Measurements from ENCODE around the gene OR6X1.
"Not testable (repeated sequence)": the region's sequence is repeated elsewhere in the genome, so short reads cannot be mapped to it uniquely, and the experiment has no call there.

Gene OR6X1

DNA sequence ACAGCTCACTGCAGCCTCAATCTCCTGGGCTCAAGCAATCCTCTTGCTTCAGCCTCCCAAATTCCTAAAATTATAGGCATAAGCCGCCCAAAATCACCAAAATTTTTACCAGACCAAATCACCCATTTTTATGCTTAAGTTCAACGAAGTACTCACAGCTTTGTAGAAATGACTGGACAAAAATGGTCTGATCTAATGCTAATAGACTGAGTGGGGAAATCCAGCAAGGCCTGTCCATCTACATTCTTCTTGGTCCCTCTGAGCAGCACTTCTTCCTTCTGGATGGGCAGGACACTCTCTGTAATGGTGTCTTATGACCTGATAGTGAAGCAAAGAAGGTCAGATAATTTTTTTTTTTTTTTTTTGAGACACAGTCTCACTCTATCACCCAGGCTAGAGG, 18.7 kb upstream of the OR6X1 start:
- H3K9me3 ChIP-seq (ENCODE audit: control insufficient read depth, insufficient read depth, low read length), result no peaks in the 10 kb centered on the region
- H3K36me3 ChIP-seq (ENCODE audit: insufficient read depth, low read length), result no peaks in the 10 kb centered on the region; the same call in 1 of the 2 replicates
- H3K4me1 ChIP-seq (ENCODE audit: insufficient read depth, low read length), result peaks cover 34% of the 10 kb centered on the region
- no peak overlapping the region for H3K9ac ChIP-seq (ENCODE audit: low read depth, low read length)

GRCh38 chr11:123771664-123772063, 17.3 kb upstream of the OR6X1 start:
- H3K9me3 ChIP-seq (ENCODE audit: control insufficient read depth, insufficient read depth, low read length), result no peaks in the 10 kb centered on the region
- peaks cover 22% of the 10 kb centered on the region for H3K4me1 ChIP-seq (ENCODE audit: insufficient read depth, low read length)
- no peak overlapping the region for H3K9ac ChIP-seq (ENCODE audit: low read depth, low read length)
- H3K36me3 ChIP-seq (ENCODE audit: insufficient read depth, low read length), result no peaks in the 10 kb centered on the region; the same call in 1 of the 2 replicates

DNA sequence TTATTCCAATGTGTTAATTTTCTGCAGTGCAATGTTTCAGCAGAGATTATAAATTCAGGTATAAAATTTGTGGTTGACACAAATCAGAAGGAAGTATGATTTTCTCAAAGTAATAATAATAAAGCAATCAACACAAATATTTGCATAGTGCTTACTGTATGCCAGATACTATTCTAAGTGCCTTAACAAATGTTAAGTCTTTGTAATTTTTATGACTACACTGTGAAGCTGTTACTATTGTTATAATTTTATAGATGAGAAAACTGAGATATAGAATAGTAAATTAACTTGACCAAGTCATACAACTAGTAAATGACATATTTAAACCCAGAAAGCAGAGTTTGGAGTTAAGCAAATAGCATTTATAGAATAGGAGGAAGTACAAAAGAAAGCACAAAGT, 16.4 kb upstream of the OR6X1 start:
- peaks cover 16% of the 10 kb centered on the region for H3K4me1 ChIP-seq (ENCODE audit: insufficient read depth, low read length)
- H3K36me3 ChIP-seq (ENCODE audit: insufficient read depth, low read length), result no peaks in the 10 kb centered on the region; the same call in 1 of the 2 replicates
- H3K9ac ChIP-seq (ENCODE audit: low read depth, low read length), result no peak overlapping the region
- no peaks in the 10 kb centered on the region for H3K9me3 ChIP-seq (ENCODE audit: control insufficient read depth, insufficient read depth, low read length)

- H3K9ac ChIP-seq (ENCODE audit: low read depth, low read length), result no peak overlapping the region
- no peaks in the 10 kb centered on the region for H3K4me1 ChIP-seq (ENCODE audit: insufficient read depth, low read length)
- H3K36me3 ChIP-seq (ENCODE audit: insufficient read depth, low read length), result no peaks in the 10 kb centered on the region; the same call in 1 of the 2 replicates
- peaks cover 8% of the 10 kb centered on the region; the same call in 1 of the 2 replicates for H3K9me3 ChIP-seq (ENCODE audit: control insufficient read depth, insufficient read depth, low read length)
Observed at GRCh38 chr11:123765601-123766000, 11.3 kb upstream of the OR6X1 start.

GRCh38 chr11:123762422-123762821, 8.1 kb upstream of the OR6X1 start:
- no peak overlapping the region for H3K9ac ChIP-seq (ENCODE audit: low read depth, low read length)
- H3K36me3 ChIP-seq (ENCODE audit: insufficient read depth, low read length), result no peaks in the 10 kb centered on the region
- peaks cover 8% of the 10 kb centered on the region; the same call in 1 of the 2 replicates for H3K9me3 ChIP-seq (ENCODE audit: control insufficient read depth, insufficient read depth, low read length)
- no peaks in the 10 kb centered on the region for H3K4me1 ChIP-seq (ENCODE audit: insufficient read depth, low read length)

DNA sequence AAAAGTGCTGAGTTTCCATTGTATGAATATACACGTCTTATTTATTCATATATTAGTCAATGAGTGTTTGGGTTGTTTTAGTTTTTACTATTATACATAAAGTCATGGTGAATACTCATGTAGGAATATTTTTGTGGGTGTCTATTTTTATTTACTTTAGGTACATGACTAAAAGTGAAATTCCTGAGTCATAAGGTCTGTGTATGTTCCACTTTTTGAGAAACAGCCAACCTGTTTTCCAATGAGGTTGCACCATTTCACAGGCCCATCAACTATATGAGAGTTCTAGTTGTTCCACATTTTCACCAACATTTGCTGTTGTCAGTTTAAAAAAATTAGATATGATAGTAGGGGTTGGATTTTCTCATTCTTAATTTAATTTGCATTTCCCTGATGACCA, 6.6 kb upstream of the OR6X1 start:
- no peaks in the 10 kb centered on the region for H3K36me3 ChIP-seq (ENCODE audit: insufficient read depth, low read length)
- no peaks in the 10 kb centered on the region; the same call in 1 of the 2 replicates for H3K4me1 ChIP-seq (ENCODE audit: insufficient read depth, low read length)
- H3K9me3 ChIP-seq (ENCODE audit: control insufficient read depth, insufficient read depth, low read length), result peaks cover 8% of the 10 kb centered on the region; the same call in 1 of the 2 replicates
- no peak overlapping the region for H3K9ac ChIP-seq (ENCODE audit: low read depth, low read length)

DNA sequence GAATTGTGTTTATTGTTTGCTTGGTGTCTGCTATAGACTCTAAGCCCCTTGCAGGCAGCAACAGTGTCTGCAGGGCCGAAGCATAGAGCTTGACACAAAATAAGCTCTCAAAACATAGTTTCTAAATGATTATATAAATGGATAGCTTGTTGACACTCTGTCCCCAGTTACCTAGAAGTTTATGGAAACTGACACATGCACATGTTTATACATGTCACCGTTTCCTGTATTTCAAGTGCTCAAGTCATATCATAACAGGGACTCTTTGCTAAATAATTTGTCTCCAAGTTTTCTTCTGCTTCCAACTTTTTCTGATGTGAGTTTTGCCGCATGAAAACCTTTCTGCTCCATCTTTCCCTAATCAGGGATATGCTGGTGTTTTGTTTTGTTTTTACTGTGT, 3.7 kb upstream of the OR6X1 start:
- H3K9ac ChIP-seq (ENCODE audit: low read depth, low read length), result no peak overlapping the region
- H3K9me3 ChIP-seq (ENCODE audit: control insufficient read depth, insufficient read depth, low read length), result peaks cover 8% of the 10 kb centered on the region; the same call in 1 of the 2 replicates
- no peaks in the 10 kb centered on the region; the same call in 1 of the 2 replicates for H3K4me1 ChIP-seq (ENCODE audit: insufficient read depth, low read length)
- H3K36me3 ChIP-seq (ENCODE audit: insufficient read depth, low read length), result no peaks in the 10 kb centered on the region

- no peaks in the 10 kb centered on the region for H3K36me3 ChIP-seq (ENCODE audit: insufficient read depth, low read length)
- H3K9me3 ChIP-seq (ENCODE audit: control insufficient read depth, insufficient read depth, low read length), result no peaks in the 10 kb centered on the region
- H3K9ac ChIP-seq (ENCODE audit: low read depth, low read length), result no peak overlapping the region
- no peaks in the 10 kb centered on the region; the same call in 1 of the 2 replicates for H3K4me1 ChIP-seq (ENCODE audit: insufficient read depth, low read length)
Observed at GRCh38 chr11:123755813-123756212, 1.5 kb upstream of the OR6X1 start.

DNA sequence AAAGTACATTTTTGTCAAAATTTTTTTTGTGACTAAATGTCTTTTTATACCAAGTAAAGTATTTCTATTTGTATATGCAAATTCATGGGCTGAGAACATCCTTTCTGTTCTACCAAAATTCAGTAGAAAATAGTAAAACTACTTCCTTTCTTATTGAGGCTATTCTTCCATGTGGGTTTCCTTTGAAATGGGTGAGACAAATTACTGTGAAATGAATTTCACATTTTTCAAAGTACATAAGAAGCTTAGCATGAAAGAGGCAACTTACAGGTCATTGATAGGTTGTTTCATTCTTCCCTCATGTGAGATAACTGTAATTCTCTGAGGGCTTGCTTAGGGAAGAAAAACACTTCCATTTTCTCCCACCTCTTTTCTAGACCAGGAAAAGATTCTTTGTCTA, 1.0 kb upstream of the OR6X1 start:
- Histone ChIP-seq H3K9me3 (ENCODE audit: control insufficient read depth, insufficient read depth, low read length) (no peaks in the 10 kb centered on the region), H3K36me3 (ENCODE audit: insufficient read depth, low read length) (no peaks in the 10 kb centered on the region), H3K9ac (ENCODE audit: low read depth, low read length) (no peak overlapping the region), H3K4me1 (ENCODE audit: insufficient read depth, low read length) (no peaks in the 10 kb centered on the region; the same call in 1 of the 2 replicates)

DNA sequence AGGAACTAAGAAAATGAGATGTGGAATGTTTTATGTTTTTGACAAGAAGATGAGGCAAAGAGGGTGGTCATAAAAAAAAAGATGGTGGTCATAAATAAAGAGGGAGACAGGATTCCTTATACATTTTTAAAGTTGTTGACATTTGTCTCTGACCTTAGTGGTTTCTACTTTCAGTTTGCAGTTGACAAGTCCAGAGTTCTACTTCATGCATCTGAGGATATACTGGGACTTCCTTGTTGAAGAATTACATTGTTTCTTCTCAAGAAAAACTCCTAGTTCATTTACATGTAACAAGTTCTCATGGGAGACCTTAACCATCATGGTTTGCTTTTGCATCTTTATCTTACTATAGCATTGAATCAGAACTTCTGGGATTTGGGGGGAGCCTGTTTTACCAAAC, 1.2 kb downstream of the OR6X1 start:
- Histone ChIP-seq H3K9me3 (ENCODE audit: control insufficient read depth, insufficient read depth, low read length) (no peaks in the 10 kb centered on the region; the same call in 1 of the 2 replicates), H3K9ac (ENCODE audit: low read depth, low read length) (no peak overlapping the region), H3K4me1 (ENCODE audit: insufficient read depth, low read length) (no peaks in the 10 kb centered on the region; the same call in 1 of the 2 replicates), H3K36me3 (ENCODE audit: insufficient read depth, low read length) (no peaks in the 10 kb centered on the region)

GRCh38 chr11:123751781-123752180, 2.5 kb downstream of the OR6X1 start:
- no peaks in the 10 kb centered on the region; the same call in 1 of the 2 replicates for H3K4me1 ChIP-seq (ENCODE audit: insufficient read depth, low read length)
- H3K9ac ChIP-seq (ENCODE audit: low read depth, low read length), result no peak overlapping the region
- no peaks in the 10 kb centered on the region for H3K36me3 ChIP-seq (ENCODE audit: insufficient read depth, low read length)
- H3K9me3 ChIP-seq (ENCODE audit: control insufficient read depth, insufficient read depth, low read length), result no peaks in the 10 kb centered on the region; the same call in 1 of the 2 replicates

- H3K9ac ChIP-seq (ENCODE audit: low read depth, low read length); H3K9me3 ChIP-seq (ENCODE audit: control insufficient read depth, insufficient read depth, low read length); H3K36me3 ChIP-seq (ENCODE audit: insufficient read depth, low read length): not testable (repeated sequence)
- peaks cover 24% of the 10 kb centered on the region for H3K4me1 ChIP-seq (ENCODE audit: insufficient read depth, low read length)
Observed at GRCh38 chr11:123748349-123748748, 6.0 kb downstream of the OR6X1 start.

DNA sequence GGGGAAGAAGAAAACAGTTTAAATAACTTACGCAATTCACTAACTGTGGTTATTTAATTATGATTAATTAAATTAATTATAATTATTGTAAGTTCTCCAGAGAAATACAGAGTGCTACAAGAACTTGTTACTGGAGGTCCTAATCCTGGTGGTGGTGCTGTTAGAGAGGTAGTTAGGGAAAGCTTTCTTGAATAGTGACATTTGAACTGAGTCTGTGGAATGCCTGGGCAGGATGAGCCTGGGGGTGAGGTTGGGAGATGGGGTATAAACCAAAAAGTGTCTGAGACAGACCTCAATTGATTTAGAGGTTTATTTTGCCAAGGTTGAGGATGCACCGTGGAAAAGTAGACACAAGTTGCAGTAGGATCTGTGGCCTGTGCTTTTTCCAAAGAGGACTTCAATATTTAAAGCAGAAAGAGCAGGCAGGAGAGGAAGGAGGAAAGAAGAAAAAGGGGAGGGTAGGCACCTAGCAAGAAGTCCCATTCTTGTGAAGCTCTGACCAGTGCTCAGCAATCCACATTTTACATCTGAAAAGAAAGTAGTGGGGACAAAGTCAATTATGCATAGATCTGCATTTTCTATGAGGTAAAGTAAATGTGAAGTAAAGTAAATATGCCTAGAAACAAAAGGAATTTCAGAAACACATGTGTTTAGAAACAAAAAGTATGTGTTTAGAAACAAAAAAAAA, 8.4 kb downstream of the OR6X1 start:
- no peaks in the 10 kb centered on the region; the same call in 1 of the 2 replicates for H3K9me3 ChIP-seq (ENCODE audit: control insufficient read depth, insufficient read depth, low read length)
- H3K9ac ChIP-seq (ENCODE audit: low read depth, low read length), result no peak overlapping the region
- H3K36me3 ChIP-seq (ENCODE audit: insufficient read depth, low read length), result no peaks in the 10 kb centered on the region

GRCh38 chr11:123742724-123743120, 11.6 kb downstream of the OR6X1 start:
- Histone ChIP-seq H3K9ac (ENCODE audit: low read depth, low read length) (peak overlapping the region; percentile 81), H3K9me3 (ENCODE audit: control insufficient read depth, insufficient read depth, low read length) (peaks cover 7% of the 10 kb centered on the region; the same call in 1 of the 2 replicates), H3K36me3 (ENCODE audit: insufficient read depth, low read length) (peaks cover 15% of the 10 kb centered on the region), H3K4me1 (ENCODE audit: insufficient read depth, low read length) (peaks cover 26% of the 10 kb centered on the region)

More for the DNA sequence above, 8.4 kb downstream of the OR6X1 start:
- peaks cover 26% of the 10 kb centered on the region for H3K4me1 ChIP-seq (ENCODE audit: insufficient read depth, low read length)

DNA sequence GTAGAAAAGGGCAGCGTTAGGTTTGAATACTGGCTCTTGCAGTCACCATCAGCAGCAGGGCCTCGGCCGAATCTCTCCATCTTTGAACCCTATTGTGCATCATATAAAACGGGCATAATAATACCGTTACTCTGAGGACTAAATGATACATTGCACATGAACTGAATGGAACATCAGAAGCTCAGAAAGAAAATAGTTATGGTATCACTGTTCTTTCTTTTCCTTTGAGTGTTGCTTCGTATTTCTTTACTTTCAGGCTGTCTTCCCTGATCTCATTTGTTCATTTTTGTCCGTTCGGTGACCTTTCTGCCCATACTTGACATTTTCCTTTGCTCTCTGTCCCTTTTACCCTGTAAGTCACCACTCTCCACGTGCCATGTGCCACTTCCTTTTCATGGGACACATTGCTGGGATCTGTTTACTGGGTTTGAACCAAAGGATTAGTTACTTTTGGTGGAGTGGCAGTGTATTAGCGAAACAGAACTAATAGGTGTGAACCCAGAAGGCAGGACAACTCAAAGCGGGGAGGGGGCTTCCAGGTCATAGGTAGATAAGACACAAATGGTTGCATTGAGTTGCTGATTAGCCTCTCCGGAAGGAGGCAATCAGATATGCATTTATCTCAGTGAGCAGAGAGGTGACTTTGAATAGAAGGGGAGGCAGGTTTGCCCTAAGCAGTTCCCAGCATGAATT, 12.1 kb downstream of the OR6X1 start:
- Histone ChIP-seq H3K4me1 (ENCODE audit: insufficient read depth, low read length) (peaks cover 26% of the 10 kb centered on the region), H3K9ac (ENCODE audit: low read depth, low read length) (peak overlapping the region; percentile 81), H3K36me3 (ENCODE audit: insufficient read depth, low read length) (peaks cover 21% of the 10 kb centered on the region), H3K9me3 (ENCODE audit: control insufficient read depth, insufficient read depth, low read length) (peaks cover 9% of the 10 kb centered on the region; the same call in 1 of the 2 replicates)

Measured in ES-I3 (cell line).